GM12878 (cell line): ENCODE measurements around the gene CILP2. TPM values are rescaled to one million over a fixed set of nuclear protein-coding genes. Genes with fewer than 3 reads are reported as not detected.

Source experiments
- ATAC-seq: fragments of 200-7000 bp; cut with Tn5 transposase; 3 replicates; pipeline ENCODE4 v1.9.1; 2020; ENCODE audit warnings: mild to moderate bottlenecking, moderate library complexity
- BruUV-seq: library from RNA; stranded (reverse); fragments of 400-500 nt; replicated peaks from 2 replicates; lab custom pipeline; 2021; lab: Mats Ljungman, UMichigan
- CTCF ChIA-PET: fragments of 300-600 bp; sonication (Branson Sonifier 250); formaldehyde crosslinking; extraction: SDS; loops from one replicate; lab custom pipeline; 2021; ENCODE audit warnings: inconsistent platforms; lab: Yijun Ruan, JAX
- POLR2A ChIA-PET: fragments of 350-600 bp; formaldehyde crosslinking; extraction: SDS; loops from one replicate; lab custom pipeline; 2021; ENCODE audit warnings: inconsistent platforms; lab: Charles Lee
- RAD21 ChIA-PET: fragments of 300-600 bp; sonication (Branson Sonifier 250); formaldehyde crosslinking; loops from one replicate; lab custom pipeline; 2023; ENCODE audit warnings: antibody characterized with exemption; ENCODE audit not compliant: unreplicated experiment; lab: Charles Lee
- SMC1A ChIA-PET: fragments of 300-600 bp; sonication (Branson Sonifier 250); formaldehyde crosslinking; loops from one replicate; lab custom pipeline; 2023; ENCODE audit not compliant: unreplicated experiment, uncharacterized antibody; lab: Charles Lee
- DNase-seq: peaks from one replicate; pipeline ENCODE4 v3.0.0-alpha.2; 2011; ENCODE audit warnings: low read depth, low spot score
- FAIRE-seq: peaks from 3 replicates; lab custom pipeline; 2011; peaks lifted over from hg19 to GRCh38; lab: Jason Lieb, UNC
- H2AFZ ChIP-seq: 2 replicates; pipeline ENCODE4 v1.6.0; 2011; ENCODE audit warnings: low read depth, low read length, control low read depth; ENCODE audit not compliant: control insufficient read depth
- H3K27ac ChIP-seq: 2 replicates; pipeline ENCODE4 v1.5.1; 2011; ENCODE audit warnings: control low read depth; ENCODE audit not compliant: control insufficient read depth, insufficient read depth
- H3K27me3 ChIP-seq, 2 experiments: replicated peaks in 1 of 2; 2 replicates each; pipeline versions ENCODE4 v1.6.0 to v1.6.1; 2011; ENCODE audit warnings: low read length in 1 of 2; ENCODE audit not compliant: control insufficient read depth in 2 of 2, insufficient read depth in 2 of 2
- H3K36me3 ChIP-seq, 2 experiments: 2 replicates each; pipeline ENCODE4 v1.5.1; 2011; ENCODE audit warnings: low read length in 1 of 2; ENCODE audit not compliant: control insufficient read depth in 2 of 2, insufficient read depth in 2 of 2
- H3K4me1 ChIP-seq: 2 replicates; pipeline ENCODE4 v1.6.1; 2011; ENCODE audit warnings: mild to moderate bottlenecking, low read length, moderate library complexity, mixed read lengths; ENCODE audit not compliant: control insufficient read depth, insufficient read depth
- H3K4me2 ChIP-seq: 2 replicates; pipeline ENCODE4 v1.6.0; 2011; ENCODE audit warnings: control low read depth; ENCODE audit not compliant: control insufficient read depth, insufficient read depth
- H3K4me3 ChIP-seq: fragments of 200-600 bp; sonication (generic); 2 replicates; pipeline ENCODE4 v1.5.1; 2016
- H3K79me2 ChIP-seq: 2 replicates; pipeline ENCODE4 v1.6.0; 2011; ENCODE audit warnings: low read length; ENCODE audit not compliant: control insufficient read depth, insufficient read depth
- H3K9ac ChIP-seq: 2 replicates; pipeline ENCODE4 v1.8.0; 2011; ENCODE audit warnings: low read length, control low read depth, mixed read lengths; ENCODE audit not compliant: control insufficient read depth, insufficient read depth
- H3K9me3 ChIP-seq: replicated peaks from 3 replicates; pipeline ENCODE4 v1.5.1; 2011; ENCODE audit warnings: mild to moderate bottlenecking, low read length; ENCODE audit not compliant: control insufficient read depth, insufficient read depth
- H4K20me1 ChIP-seq: 2 replicates; pipeline ENCODE4 v1.6.0; 2011; ENCODE audit not compliant: control insufficient read depth, insufficient read depth
- ATF2 ChIP-seq: IDR thresholded peaks from 2 replicates; pipeline ENCODE4 v1.6.1; 2012; ENCODE audit warnings: low read length, inconsistent platforms
- GABPA ChIP-seq: IDR thresholded peaks from 2 replicates; pipeline ENCODE4 v1.6.1; 2014; ENCODE audit warnings: antibody characterized with exemption, low read depth, mild to moderate bottlenecking, inconsistent platforms
- MXI1 ChIP-seq: fragments of 150-350 bp; IDR thresholded peaks from 2 replicates; pipeline ENCODE4 v1.6.1; 2011; ENCODE audit warnings: low read depth, mild to moderate bottlenecking, inconsistent platforms, low read length, improper control_type of control experiment
- POLR2AphosphoS2 ChIP-seq: IDR thresholded peaks from 2 replicates; pipeline ENCODE4 v1.6.1; 2011; ENCODE audit warnings: low read depth, mild to moderate bottlenecking, low read length, improper control_type of control experiment, moderate library complexity
- RUNX3 ChIP-seq: IDR thresholded peaks from 2 replicates; pipeline ENCODE4 v1.6.1; 2012; ENCODE audit warnings: low read length, inconsistent platforms
- TBL1XR1 ChIP-seq: IDR thresholded peaks from 2 replicates; pipeline ENCODE4 v1.6.1; 2012; ENCODE audit warnings: low read depth, low read length, improper control_type of control experiment
- ZZZ3 ChIP-seq: IDR thresholded peaks from 2 replicates; pipeline ENCODE4 v1.6.1; 2011; ENCODE audit warnings: low read depth; ENCODE audit not compliant: control insufficient read depth, insufficient read length
- WGBS: methylation state at CpG from one replicate; pipeline ENCODE4 v1.1.6; 2016; ENCODE audit warnings: low lambda C conversion rate; ENCODE audit not compliant: insufficient replicate concordance, insufficient coverage; ENCODE audit errors: missing lambda C conversion rate; 5-methylcytosine and 5-hydroxymethylcytosine counted together
- in situ Hi-C: fragments of 300-500 bp; cut with MboI; formaldehyde crosslinking; loops from 9 replicates; pipeline ENCODE4 v1.14.3; 2018; ENCODE audit warnings: mixed read lengths
- intact Hi-C: fragments of 100-400 bp; cut with micrococcal nuclease; formaldehyde crosslinking; loops from one replicate; pipeline ENCODE4 v1.14.2; 2022; ENCODE audit not compliant: unreplicated experiment
- polyA plus RNA-seq, 11 experiments: library from polyadenylated mRNA; depleted of rRNA in 4 of 11; unstranded in 6 of 11; stranded (reverse) in 5 of 11; fragments of >200 nt; fragmentation: Nextera tagmentation in 4 of 11; fragmentation: Illumina TruSeq in 1 of 11; extraction: Ambion mirVana in 4 of 11; extraction: Trizol in 1 of 11; gene quantifications; 1 replicate in 1 of 11; 2 replicates in 10 of 11; pipeline versions ENCODE4 v1.2.1 to v1.2.3, GENCODE V29; 2011 to 2016; ENCODE audit warnings: inconsistent platforms in 2 of 11, missing spikeins in 2 of 11, low read depth in 1 of 11
- total RNA-seq, 4 experiments: library from RNA; depleted of rRNA in 3 of 4; stranded (reverse); fragments of >200 nt in 3 of 4; fragmentation: Illumina TruSeq in 1 of 4; extraction: Trizol in 1 of 4; gene quantifications; 2 replicates each; pipeline versions ENCODE4 v1.2.1 to v1.2.3, GENCODE V29; 2013 to 2021

The CILP2 gene
- total and polyA plus RNA-seq, 10 of the 15 experiments (the other 5 are each of a cell fraction or from before 2014, with no cell fraction given) = 0.05 to 0.08 (median 0.06) TPM; not detected in 6

- Histone ChIP-seq H3K36me3 (no peaks in the 10 kb centered on the region), H3K79me2 (no peaks in the 10 kb centered on the region), H4K20me1 (no peaks in the 10 kb centered on the region), H2AFZ (no peak overlapping the region)
- ATAC-seq = no peak
- TF ChIP-seq ATF2 (no peak), MXI1 (no peak), POLR2AphosphoS2 (no peak), ZZZ3 (no peak), TBL1XR1 (no peak), GABPA (no peak), RUNX3 (no peak)
- TF ChIP-seq, all 136 proteins: peak for 0
- Histone ChIP-seq H3K9me3 (no peaks in the 10 kb centered on the region), H3K4me1 (no peaks in the 10 kb centered on the region), H3K4me2 (no peak overlapping the region), H3K9ac (no peak overlapping the region), H3K27ac (no peak overlapping the region), H3K27me3 (no peaks in the 10 kb centered on the region), H3K4me3 (no peak overlapping the region)
- ChIA-PET POLR2A (no interaction called here), RAD21 (interaction anchor here (1.2 to 3.1 kb wide), 3 partner anchors 21 to 90 kb away, joined by 4 to 18 read pairs (median 4); no protein-coding TSS in a partner anchor), SMC1A (interaction anchor here (1.1 to 1.9 kb wide), 5 partner anchors 22 to 63 kb away, joined by 3 to 7 read pairs (median 4); no protein-coding TSS in a partner anchor), CTCF (interaction anchor here (0.8 to 7.2 kb wide), 27 partner anchors 9 to 108 kb away, joined by 3 to 50 read pairs (median 4); partner anchors contain the start of genes GMIP, NDUFA13 and TSSK6)
- 68% methylated on average over 10 of the region's 10 CpGs for WGBS
- intact Hi-C loops (no loop called here), in situ Hi-C loops (no loop called here)
- no peak for DNase-seq
- BruUV-seq = no TSS peak
- FAIRE-seq = no peak
Measured at GRCh38 chr19:19553670-19554069, 15.6 kb downstream of the CILP2 start.
